ENCODE results near the gene KYAT1. TPM values are rescaled to one million over a fixed set of nuclear protein-coding genes. Genes with fewer than 3 reads are reported as not detected.

The KYAT1 gene
- total RNA-seq, 1 experiment from 2014 or later = 14.6 TPM

- H3K4me2 ChIP-seq (ENCODE audit: insufficient read depth, insufficient read length, low read length) = no peak overlapping the region
- no peak overlapping the region for H3K4ac ChIP-seq (ENCODE audit: low read depth, low read length)
- H3K27ac Mint-ChIP-seq = no peak overlapping the region
- H3K14ac ChIP-seq (ENCODE audit: insufficient read depth, low read length) = no peak overlapping the region
- H2BK12ac ChIP-seq (ENCODE audit: insufficient read length, low read depth, low read length) = no peak overlapping the region
- H3K23me2 ChIP-seq (ENCODE audit: insufficient read length, low read depth, low read length, poor library complexity, severe bottlenecking) = no peaks in the 10 kb centered on the region
- H2BK15ac ChIP-seq (ENCODE audit: low read depth, low read length) = no peak overlapping the region
- no peak overlapping the region for H2BK20ac ChIP-seq (ENCODE audit: low read depth, low read length, poor library complexity, severe bottlenecking)
- H3K27me3 ChIP-seq (ENCODE audit: insufficient read depth, low read length) = no peaks in the 10 kb centered on the region
- no peak overlapping the region for H4K91ac ChIP-seq (ENCODE audit: insufficient read length, low read depth, low read length)
- no CpG with 5 or more reads among the region's 7 CpGs for WGBS (ENCODE audit: extremely low coverage, insufficient read length, low lambda C conversion rate)
- H3K36me3 Mint-ChIP-seq (ENCODE audit: insufficient read depth in 1 of 3, low read depth in 3 of 3) = peaks cover 10 to 20% (median 13%) of the 10 kb centered on the region in 3 experiments
- no peak overlapping the region for H4K5ac ChIP-seq (ENCODE audit: insufficient read length, low read depth, low read length)
- H4K20me1 ChIP-seq (ENCODE audit: control insufficient read depth, insufficient read depth, insufficient read length) = no peaks in the 10 kb centered on the region
- H3K4me1 Mint-ChIP-seq = peaks cover 2 to 9% of the 10 kb centered on the region in 2 experiments; a peak in 3 of 4 replicates
- H3K9me3 Mint-ChIP-seq = no peaks in the 10 kb centered on the region
- H3K9ac ChIP-seq (ENCODE audit: extremely low read depth, insufficient read length, low read length) = no peak overlapping the region
- no peaks in the 10 kb centered on the region for H3K9me3 ChIP-seq (ENCODE audit: control insufficient read depth, low read depth, low read length)
- H3K27ac ChIP-seq (ENCODE audit: insufficient read length, low read depth, low read length) = no peak overlapping the region
- TF ChIP-seq, protein P1, sequence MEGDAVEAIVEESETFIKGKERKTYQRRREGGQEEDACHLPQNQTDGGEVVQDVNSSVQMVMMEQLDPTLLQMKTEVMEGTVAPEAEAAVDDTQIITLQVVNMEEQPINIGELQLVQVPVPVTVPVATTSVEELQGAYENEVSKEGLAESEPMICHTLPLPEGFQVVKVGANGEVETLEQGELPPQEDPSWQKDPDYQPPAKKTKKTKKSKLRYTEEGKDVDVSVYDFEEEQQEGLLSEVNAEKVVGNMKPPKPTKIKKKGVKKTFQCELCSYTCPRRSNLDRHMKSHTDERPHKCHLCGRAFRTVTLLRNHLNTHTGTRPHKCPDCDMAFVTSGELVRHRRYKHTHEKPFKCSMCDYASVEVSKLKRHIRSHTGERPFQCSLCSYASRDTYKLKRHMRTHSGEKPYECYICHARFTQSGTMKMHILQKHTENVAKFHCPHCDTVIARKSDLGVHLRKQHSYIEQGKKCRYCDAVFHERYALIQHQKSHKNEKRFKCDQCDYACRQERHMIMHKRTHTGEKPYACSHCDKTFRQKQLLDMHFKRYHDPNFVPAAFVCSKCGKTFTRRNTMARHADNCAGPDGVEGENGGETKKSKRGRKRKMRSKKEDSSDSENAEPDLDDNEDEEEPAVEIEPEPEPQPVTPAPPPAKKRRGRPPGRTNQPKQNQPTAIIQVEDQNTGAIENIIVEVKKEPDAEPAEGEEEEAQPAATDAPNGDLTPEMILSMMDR (conservative IDR thresholded peaks at IDR 0.05) = no peak
- H3K18ac ChIP-seq (ENCODE audit: insufficient read length, low read depth, low read length) = no peak overlapping the region
- H2AFZ ChIP-seq (ENCODE audit: low read length) = no peak overlapping the region
- no peaks in the 10 kb centered on the region for H3K27me3 Mint-ChIP-seq (ENCODE audit: low read depth)
- no peak for DNase-seq
- no peak overlapping the region for H2BK120ac ChIP-seq (ENCODE audit: low read depth, low read length, poor library complexity, severe bottlenecking)
- H3K4me1 ChIP-seq (ENCODE audit: insufficient read depth, low read length) = no peaks in the 10 kb centered on the region
- H3T11ph ChIP-seq (ENCODE audit: low read length) = no peak overlapping the region
- no peak overlapping the region for H3K56ac ChIP-seq (ENCODE audit: insufficient read length, low read depth, low read length)
- H3K23ac ChIP-seq (ENCODE audit: insufficient read length, low read depth, low read length) = no peak overlapping the region
- H4K8ac ChIP-seq (replicated peaks; ENCODE audit: insufficient read length, low read depth, low read length) = no peak overlapping the region
- no peak overlapping the region for H2BK5ac ChIP-seq (ENCODE audit: insufficient read length, low read length)
- H3K79me1 ChIP-seq (ENCODE audit: insufficient read depth, low read depth, low read length, poor library complexity, severe bottlenecking) = no peaks in the 10 kb centered on the region
- H3K79me2 ChIP-seq (ENCODE audit: insufficient read depth, low read length) = peaks cover 3% of the 10 kb centered on the region; the same call in 1 of the 2 replicates
- no peak overlapping the region for H2AK5ac ChIP-seq (ENCODE audit: insufficient read length, low read length)
- no peak overlapping the region for H3K4me3 Mint-ChIP-seq
These were observed 19.6 kb upstream of the KYAT1 start for GRCh38 chr9:128901379-128901778.
